ENCODE measurements around the gene CFAP97D2.

DNA sequence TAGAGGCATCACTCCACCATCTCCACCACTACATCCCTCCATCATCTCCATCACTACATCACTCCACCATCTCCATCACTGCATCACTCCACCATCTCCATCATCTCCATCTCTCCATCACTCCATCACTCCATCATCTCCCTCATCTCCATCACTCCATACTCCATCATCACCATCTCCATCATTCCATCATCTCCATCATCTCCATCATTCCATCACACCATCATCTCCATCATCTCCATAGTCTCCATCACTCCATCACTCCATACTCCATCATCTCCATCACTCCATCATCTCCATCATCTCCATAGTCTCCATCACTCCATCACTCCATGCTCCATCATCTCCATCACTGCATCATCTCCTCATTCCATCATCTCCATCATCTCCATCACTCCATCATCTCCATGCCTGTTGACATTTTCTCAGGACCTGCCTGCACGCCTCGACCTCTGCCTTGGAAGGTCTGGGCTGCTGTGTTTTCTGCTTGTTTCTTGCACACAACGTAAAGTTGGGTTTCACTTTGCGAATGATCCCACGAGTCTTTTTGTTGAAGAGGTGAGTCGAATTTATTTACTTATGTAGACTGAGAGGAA, 25.5 kb upstream of the CFAP97D2 start:
- TF ChIP-seq, protein P1, sequence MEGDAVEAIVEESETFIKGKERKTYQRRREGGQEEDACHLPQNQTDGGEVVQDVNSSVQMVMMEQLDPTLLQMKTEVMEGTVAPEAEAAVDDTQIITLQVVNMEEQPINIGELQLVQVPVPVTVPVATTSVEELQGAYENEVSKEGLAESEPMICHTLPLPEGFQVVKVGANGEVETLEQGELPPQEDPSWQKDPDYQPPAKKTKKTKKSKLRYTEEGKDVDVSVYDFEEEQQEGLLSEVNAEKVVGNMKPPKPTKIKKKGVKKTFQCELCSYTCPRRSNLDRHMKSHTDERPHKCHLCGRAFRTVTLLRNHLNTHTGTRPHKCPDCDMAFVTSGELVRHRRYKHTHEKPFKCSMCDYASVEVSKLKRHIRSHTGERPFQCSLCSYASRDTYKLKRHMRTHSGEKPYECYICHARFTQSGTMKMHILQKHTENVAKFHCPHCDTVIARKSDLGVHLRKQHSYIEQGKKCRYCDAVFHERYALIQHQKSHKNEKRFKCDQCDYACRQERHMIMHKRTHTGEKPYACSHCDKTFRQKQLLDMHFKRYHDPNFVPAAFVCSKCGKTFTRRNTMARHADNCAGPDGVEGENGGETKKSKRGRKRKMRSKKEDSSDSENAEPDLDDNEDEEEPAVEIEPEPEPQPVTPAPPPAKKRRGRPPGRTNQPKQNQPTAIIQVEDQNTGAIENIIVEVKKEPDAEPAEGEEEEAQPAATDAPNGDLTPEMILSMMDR (IDR thresholded peaks at IDR 0.05; ENCODE audit: poor library complexity): no peak
- TF ChIP-seq EZH2phosphoT487 (IDR thresholded peaks at IDR 0.05; ENCODE audit: low read depth, severe bottlenecking, unreplicated experiment) (no peak), EZH2 (IDR thresholded peaks at IDR 0.05; ENCODE audit: borderline replicate concordance) (no peak)
